IgD-negative memory B cell (primary cell): ENCODE data around the gene SLC9A7. TPM values are rescaled to one million over a fixed set of nuclear protein-coding genes. Genes with fewer than 3 reads are reported as not detected.

Experiments used
- H3K27ac Mint-ChIP-seq, 3 donors: one replicate each; pipeline ENCODE4 v1.8.0; 2020 to 2022; ENCODE audit warnings: mild to moderate bottlenecking in 3 of 3, mixed read lengths in 3 of 3, moderate library complexity in 1 of 3
- H3K27me3 Mint-ChIP-seq: one replicate; pipeline ENCODE4 v1.8.0; 2021; ENCODE audit warnings: mixed read lengths
- H3K36me3 Mint-ChIP-seq: one replicate; pipeline ENCODE4 v1.8.0; 2020; ENCODE audit warnings: mild to moderate bottlenecking, mixed read lengths
- H3K4me1 Mint-ChIP-seq, 3 donors: one replicate each; pipeline ENCODE4 v1.8.0; 2020 to 2022; ENCODE audit warnings: mixed read lengths in 3 of 3, mild to moderate bottlenecking in 1 of 3
- H3K4me3 Mint-ChIP-seq, 4 donors: one replicate each; pipeline ENCODE4 v1.8.0; 2020 to 2022; ENCODE audit warnings: mild to moderate bottlenecking in 4 of 4, mixed read lengths in 4 of 4, moderate library complexity in 3 of 4
- H3K9me3 Mint-ChIP-seq, 3 donors: one replicate each; pipeline ENCODE4 v1.8.0; 2020 to 2021; ENCODE audit warnings: mixed read lengths in 3 of 3, mild to moderate bottlenecking in 1 of 3
- polyA plus RNA-seq: library from polyadenylated mRNA; unstranded; fragments of 300-500 nt; fragmentation: Illumina TruSeq; gene quantifications from one replicate; pipeline ENCODE4 v1.2.3, GENCODE V29; 2021

The SLC9A7 gene
- polyA plus RNA-seq, 1 donor from 2014 or later, result 18.7 TPM

- H3K36me3 Mint-ChIP-seq, result peaks cover 5% of the 10 kb centered on the region
- no peaks in the 10 kb centered on the region for H3K27me3 Mint-ChIP-seq
- peak overlapping the region; percentile 16 to 57 (median 26) for H3K4me3 Mint-ChIP-seq
- H3K27ac Mint-ChIP-seq, result peak overlapping the region; percentile 88 to 97 (median 95)
- H3K4me1 Mint-ChIP-seq, result peaks cover 21 to 35% (median 29%) of the 10 kb centered on the region in 3 donors
- H3K9me3 Mint-ChIP-seq, result no peaks in the 10 kb centered on the region
Measured at GRCh38 chrX:46628460-46629371, 130.2 kb downstream of the SLC9A7 start.

- Mint-ChIP-seq H3K27me3 (no peaks in the 10 kb centered on the region), H3K4me1 (peaks cover 21 to 35% (median 29%) of the 10 kb centered on the region in 3 donors)
Measured at GRCh38 chrX:46627711-46628419, 131.1 kb downstream of the SLC9A7 start.

GRCh38 chrX:46627062-46627461 is 131.9 kb downstream of the SLC9A7 start:
- Mint-ChIP-seq H3K9me3 (no peaks in the 10 kb centered on the region), H3K27ac (peak overlapping the region; percentile 47 to 91 (median 51)), H3K27me3 (no peaks in the 10 kb centered on the region), H3K36me3 (peaks cover 5% of the 10 kb centered on the region), H3K4me1 (peaks cover 21 to 35% (median 29%) of the 10 kb centered on the region in 3 donors), H3K4me3 (peak overlapping the region in 2 of 4 donors; percentile 71 to 77)

More at GRCh38 chrX:46627711-46628419, 131.1 kb downstream of the SLC9A7 start:
- H3K27ac Mint-ChIP-seq, result peak overlapping the region; percentile 88 to 97 (median 95)
- peak overlapping the region in 2 of 4 donors; percentile 28 to 77 for H3K4me3 Mint-ChIP-seq
- no peaks in the 10 kb centered on the region for H3K9me3 Mint-ChIP-seq
- H3K36me3 Mint-ChIP-seq, result peaks cover 5% of the 10 kb centered on the region

GRCh38 chrX:46626566-46626965 is 132.4 kb downstream of the SLC9A7 start:
- no peaks in the 10 kb centered on the region for H3K9me3 Mint-ChIP-seq
- H3K4me3 Mint-ChIP-seq, result peak overlapping the region in 2 of 4 donors; percentile 6 to 71
- no peaks in the 10 kb centered on the region for H3K27me3 Mint-ChIP-seq
- peaks cover 5% of the 10 kb centered on the region for H3K36me3 Mint-ChIP-seq
- H3K4me1 Mint-ChIP-seq, result peaks cover 21 to 35% (median 29%) of the 10 kb centered on the region in 3 donors
- H3K27ac Mint-ChIP-seq, result peak overlapping the region; percentile 2 to 91 (median 5)

- Mint-ChIP-seq H3K9me3 (no peaks in the 10 kb centered on the region), H3K36me3 (peaks cover 3% of the 10 kb centered on the region), H3K27me3 (no peaks in the 10 kb centered on the region), H3K4me1 (peaks cover 19 to 25% (median 23%) of the 10 kb centered on the region in 3 donors), H3K4me3 (no peak overlapping the region), H3K27ac (peak overlapping the region in 2 of 3 donors; percentile 39 to 47)
Measured at GRCh38 chrX:46624090-46624786, 134.7 kb downstream of the SLC9A7 start.

- Mint-ChIP-seq H3K27me3 (no peaks in the 10 kb centered on the region), H3K36me3 (peaks cover 4% of the 10 kb centered on the region), H3K27ac (no peak overlapping the region), H3K4me3 (peak overlapping the region in 1 of 4 donors; percentile 57), H3K4me1 (peaks cover 1 to 2% (median 2%) of the 10 kb centered on the region in 3 donors), H3K9me3 (peaks cover 0 to 2% (median 0%) of the 10 kb centered on the region in 3 donors)
Measured at GRCh38 chrX:46621572-46621971, 137.3 kb downstream of the SLC9A7 start.

GRCh38 chrX:46620505-46620904 is 138.4 kb downstream of the SLC9A7 start:
- Mint-ChIP-seq H3K9me3 (peaks cover 0 to 2% (median 0%) of the 10 kb centered on the region in 3 donors), H3K4me1 (no peaks in the 10 kb centered on the region), H3K4me3 (no peak overlapping the region), H3K27ac (no peak overlapping the region), H3K36me3 (peaks cover 3% of the 10 kb centered on the region), H3K27me3 (no peaks in the 10 kb centered on the region)

GRCh38 chrX:46618947-46619346 is 140.0 kb downstream of the SLC9A7 start:
- peaks cover 0 to 2% (median 0%) of the 10 kb centered on the region in 3 donors for H3K9me3 Mint-ChIP-seq
- H3K4me3 Mint-ChIP-seq, result no peak overlapping the region
- no peaks in the 10 kb centered on the region for H3K4me1 Mint-ChIP-seq
- H3K27me3 Mint-ChIP-seq, result no peaks in the 10 kb centered on the region
- peaks cover 3% of the 10 kb centered on the region for H3K36me3 Mint-ChIP-seq
- H3K27ac Mint-ChIP-seq, result no peak overlapping the region

GRCh38 chrX:46617906-46618305 is 141.0 kb downstream of the SLC9A7 start:
- H3K27ac Mint-ChIP-seq, result no peak overlapping the region
- H3K4me3 Mint-ChIP-seq, result no peak overlapping the region
- H3K36me3 Mint-ChIP-seq, result peaks cover 5% of the 10 kb centered on the region
- no peaks in the 10 kb centered on the region for H3K27me3 Mint-ChIP-seq
- no peaks in the 10 kb centered on the region for H3K4me1 Mint-ChIP-seq
- H3K9me3 Mint-ChIP-seq, result peaks cover 0 to 2% (median 0%) of the 10 kb centered on the region in 3 donors

- no peak overlapping the region for H3K27ac Mint-ChIP-seq
- no peaks in the 10 kb centered on the region for H3K4me1 Mint-ChIP-seq
- H3K9me3 Mint-ChIP-seq, result no peaks in the 10 kb centered on the region
- peaks cover 2% of the 10 kb centered on the region for H3K36me3 Mint-ChIP-seq
- peak overlapping the region in 1 of 4 donors; percentile 39 for H3K4me3 Mint-ChIP-seq
- no peaks in the 10 kb centered on the region for H3K27me3 Mint-ChIP-seq
Measured at GRCh38 chrX:46611658-46612362, 147.1 kb downstream of the SLC9A7 start.

- Mint-ChIP-seq H3K4me3 (no peak overlapping the region), H3K36me3 (peaks cover 2% of the 10 kb centered on the region), H3K9me3 (no peaks in the 10 kb centered on the region), H3K27me3 (no peaks in the 10 kb centered on the region), H3K4me1 (no peaks in the 10 kb centered on the region), H3K27ac (no peak overlapping the region)
Measured at GRCh38 chrX:46610070-46610658, 148.8 kb downstream of the SLC9A7 start.

GRCh38 chrX:46607916-46608315 is 151.0 kb downstream of the SLC9A7 start:
- Mint-ChIP-seq H3K4me1 (no peaks in the 10 kb centered on the region), H3K4me3 (peak overlapping the region in 1 of 4 donors; percentile 49), H3K27me3 (no peaks in the 10 kb centered on the region), H3K36me3 (no peaks in the 10 kb centered on the region), H3K27ac (no peak overlapping the region), H3K9me3 (no peaks in the 10 kb centered on the region)

- no peaks in the 10 kb centered on the region for H3K9me3 Mint-ChIP-seq
- H3K27ac Mint-ChIP-seq, result no peak overlapping the region
- no peak overlapping the region for H3K4me3 Mint-ChIP-seq
- H3K4me1 Mint-ChIP-seq, result no peaks in the 10 kb centered on the region
- no peaks in the 10 kb centered on the region for H3K36me3 Mint-ChIP-seq
- no peaks in the 10 kb centered on the region for H3K27me3 Mint-ChIP-seq
Measured at GRCh38 chrX:46602468-46603102, 156.3 kb downstream of the SLC9A7 start.
